ENCODE results near the gene SPEF2.
"Not testable (repeated sequence)": the region's sequence is repeated elsewhere in the genome, so short reads cannot be mapped to it uniquely, and the experiment has no call there.

SPEF2 gene

GRCh38 chr5:35659556-35659955 lies 41.9 kb downstream of the SPEF2 start:
- DNase-seq (ENCODE audit: low read depth in 2 of 2): no peak

GRCh38 chr5:35660451-35660850 lies 42.8 kb downstream of the SPEF2 start:
- DNase-seq (ENCODE audit: low read depth in 2 of 2): no peak

DNA sequence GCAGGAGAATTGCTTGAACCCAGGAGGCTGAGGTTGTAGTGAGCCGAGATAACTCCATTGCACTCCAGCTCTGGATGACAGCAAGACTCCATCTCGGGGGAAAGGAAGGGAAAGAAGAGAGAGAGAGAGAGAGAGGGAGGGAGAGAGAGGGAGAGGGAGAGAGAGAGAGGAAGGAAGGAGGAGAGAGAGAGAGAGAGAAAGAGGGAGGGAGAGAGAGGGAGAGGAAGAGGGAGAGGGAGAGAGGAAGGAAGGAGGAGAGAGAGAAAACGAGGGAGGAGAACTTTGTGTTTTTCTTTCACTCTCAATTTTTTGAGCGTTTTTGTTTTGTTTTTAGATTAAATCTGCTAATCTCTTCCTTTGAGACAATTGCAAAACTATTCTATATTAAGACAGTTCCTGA lies 46.9 kb downstream of the SPEF2 start:
- DNase-seq (ENCODE audit: low read depth in 2 of 2): no peak

- no peak for DNase-seq (ENCODE audit: low read depth in 2 of 2)
Observed at GRCh38 chr5:35665096-35665495, 47.4 kb downstream of the SPEF2 start.

DNA sequence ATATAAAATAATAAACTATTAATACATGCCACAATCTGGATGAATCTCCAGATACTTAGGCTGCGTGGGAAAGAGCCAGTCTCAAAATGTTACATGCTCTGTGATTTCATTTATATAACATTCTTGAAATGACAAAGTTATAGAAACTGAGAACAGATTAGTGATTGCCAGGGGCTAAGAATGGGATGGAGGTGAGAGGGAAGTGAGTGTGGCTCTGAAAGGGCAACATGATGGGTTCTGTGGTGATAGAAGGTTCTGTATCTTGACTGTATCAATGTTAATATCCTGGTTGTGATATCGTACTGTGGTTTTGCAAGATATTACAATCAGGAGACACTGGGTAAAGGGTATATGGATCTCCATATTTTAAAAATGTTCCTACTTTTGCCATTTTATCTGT lies 50.7 kb downstream of the SPEF2 start:
- DNase-seq (ENCODE audit: low read depth in 2 of 2): no peak

GRCh38 chr5:35668794-35669193 lies 51.1 kb downstream of the SPEF2 start:
- no peak for DNase-seq (ENCODE audit: low read depth in 2 of 2)

- DNase-seq (ENCODE audit: low read depth in 2 of 2): no peak
Observed at GRCh38 chr5:35671541-35672295, 54.1 kb downstream of the SPEF2 start.

- not testable (repeated sequence) for DNase-seq (ENCODE audit: low read depth in 2 of 2)
Observed at GRCh38 chr5:35672296-35672655, 54.6 kb downstream of the SPEF2 start.

DNA sequence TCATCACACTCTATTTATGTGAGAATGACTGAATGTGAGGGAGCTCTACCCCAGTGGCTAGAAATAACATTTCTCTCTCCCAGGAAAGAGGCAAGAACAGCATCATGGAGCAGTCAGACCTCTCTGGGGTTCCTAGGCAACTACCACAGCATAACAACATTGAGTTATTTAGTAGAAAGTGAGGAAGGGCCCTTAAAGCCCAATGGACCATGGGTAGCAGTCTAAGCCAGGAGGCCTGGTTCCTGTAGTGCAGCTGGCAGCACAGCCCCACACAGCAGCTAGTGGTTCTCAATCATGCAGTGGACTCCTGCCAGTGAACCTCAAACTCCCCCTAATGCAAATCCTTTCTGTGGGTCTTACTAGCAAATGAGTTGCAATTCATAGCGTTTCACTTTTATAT lies 55.3 kb downstream of the SPEF2 start:
- DNase-seq (ENCODE audit: low read depth in 2 of 2): peak in 1 of 2 donors; percentile 1

GRCh38 chr5:35674049-35674448 lies 56.4 kb downstream of the SPEF2 start:
- DNase-seq (ENCODE audit: low read depth in 2 of 2): no peak

GRCh38 chr5:35675392-35675791 lies 57.7 kb downstream of the SPEF2 start:
- DNase-seq (ENCODE audit: low read depth in 2 of 2): no peak

DNA sequence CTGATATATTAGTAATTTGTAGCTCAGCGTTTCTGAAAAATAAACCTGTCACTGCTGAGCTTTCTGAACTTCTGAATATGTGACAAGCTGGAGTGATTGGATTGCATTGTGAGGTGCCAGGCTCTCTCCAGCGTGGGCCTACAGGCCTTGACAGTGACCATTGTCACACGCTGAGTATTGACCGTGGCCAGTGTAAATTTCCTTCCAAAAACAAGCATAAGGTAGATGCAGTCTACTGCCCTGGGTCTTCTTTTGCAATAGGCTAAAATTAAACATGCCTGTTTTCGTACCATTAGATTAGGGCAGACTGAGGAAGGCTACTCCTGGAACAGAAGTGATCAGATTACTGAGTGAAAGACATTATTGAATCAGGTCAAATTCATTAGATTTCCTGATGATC lies 60.2 kb downstream of the SPEF2 start:
- no peak for DNase-seq (ENCODE audit: low read depth in 2 of 2)

DNA sequence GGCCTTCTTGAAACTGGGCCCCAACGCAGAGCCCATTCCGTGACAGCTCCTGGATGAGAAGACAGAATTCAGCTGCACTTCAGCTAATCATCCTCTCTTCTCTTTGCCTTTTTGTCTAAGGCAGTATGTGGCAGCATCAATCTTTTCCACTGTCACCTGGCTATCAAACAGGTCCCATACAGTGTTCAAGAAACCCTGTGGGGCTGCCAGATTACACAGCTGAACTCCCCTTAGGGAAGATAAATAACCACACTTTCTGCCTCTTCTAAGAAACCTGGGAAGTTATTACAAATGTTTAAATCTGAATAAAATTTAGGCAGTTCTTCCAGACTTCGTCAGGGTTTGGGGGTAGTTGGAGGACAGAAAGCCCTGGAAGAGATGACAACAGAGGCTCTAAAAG lies 61.0 kb downstream of the SPEF2 start:
- no peak for DNase-seq (ENCODE audit: low read depth in 2 of 2)

GRCh38 chr5:35679357-35679756 lies 61.7 kb downstream of the SPEF2 start:
- no peak for DNase-seq (ENCODE audit: low read depth in 2 of 2)

DNA sequence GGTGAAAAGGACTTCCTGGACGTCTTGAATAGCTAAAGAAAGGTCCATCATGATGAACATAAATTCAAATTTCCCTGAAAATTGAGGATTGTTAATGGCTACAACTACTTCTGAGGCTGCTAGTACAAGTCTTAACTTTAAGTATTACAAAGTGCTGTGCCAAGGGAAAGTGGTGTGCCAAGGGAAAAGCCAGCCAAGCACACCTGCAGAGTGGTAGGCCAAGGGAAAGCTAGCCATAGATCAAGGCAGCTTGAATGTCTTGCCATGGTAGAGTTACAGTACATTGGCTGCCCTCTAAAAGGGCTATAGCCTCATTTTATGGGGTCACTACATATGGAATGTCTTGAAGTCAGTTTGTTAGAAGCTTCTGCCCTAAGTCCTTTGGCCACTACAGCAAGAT lies 64.2 kb downstream of the SPEF2 start:
- no peak for DNase-seq (ENCODE audit: low read depth in 2 of 2)

- DNase-seq (ENCODE audit: low read depth in 2 of 2): no peak
Observed at GRCh38 chr5:35683466-35683865, 65.8 kb downstream of the SPEF2 start.

DNA sequence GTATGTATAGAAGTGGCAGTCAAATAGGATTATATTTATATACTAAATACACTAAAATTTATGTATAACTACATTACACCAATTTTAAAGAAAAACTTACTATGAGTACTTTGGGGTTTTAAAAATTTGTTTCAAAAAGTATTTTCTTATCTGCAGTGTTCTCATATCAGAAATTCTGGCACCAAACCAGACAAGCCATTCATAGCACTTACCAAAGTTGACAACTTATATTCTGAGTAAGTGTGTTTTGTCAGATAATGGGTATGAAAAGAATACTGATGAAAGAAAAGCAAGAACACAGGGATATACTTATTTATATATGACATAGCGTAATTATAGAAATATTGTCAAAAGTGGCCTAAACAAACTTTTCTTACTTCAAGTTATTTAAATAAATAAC lies 67.5 kb downstream of the SPEF2 start:
- no peak for DNase-seq (ENCODE audit: low read depth in 2 of 2)

DNA sequence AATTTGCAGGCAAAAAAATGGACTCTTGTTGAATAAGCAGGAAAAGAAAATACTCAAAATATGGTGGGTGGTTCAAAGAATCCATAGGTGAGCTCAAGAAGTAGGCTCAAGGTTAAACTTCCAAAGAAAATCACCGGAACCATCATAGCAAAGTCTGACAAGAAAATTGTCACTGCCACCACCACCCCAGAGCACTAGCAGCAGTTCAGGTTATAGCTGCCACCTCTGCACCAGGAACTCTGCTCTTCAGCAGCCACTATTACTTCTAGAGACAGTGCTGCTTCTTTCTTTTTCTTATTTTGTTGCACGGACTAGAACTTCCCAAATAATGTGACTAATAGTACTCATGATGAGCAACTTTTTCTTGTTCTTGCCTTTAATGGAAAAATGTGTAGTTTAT lies 70.3 kb downstream of the SPEF2 start:
- DNase-seq (ENCODE audit: low read depth in 2 of 2): no peak

GRCh38 chr5:35694481-35694880 lies 76.8 kb downstream of the SPEF2 start:
- no peak for DNase-seq (ENCODE audit: low read depth in 2 of 2)

DNA sequence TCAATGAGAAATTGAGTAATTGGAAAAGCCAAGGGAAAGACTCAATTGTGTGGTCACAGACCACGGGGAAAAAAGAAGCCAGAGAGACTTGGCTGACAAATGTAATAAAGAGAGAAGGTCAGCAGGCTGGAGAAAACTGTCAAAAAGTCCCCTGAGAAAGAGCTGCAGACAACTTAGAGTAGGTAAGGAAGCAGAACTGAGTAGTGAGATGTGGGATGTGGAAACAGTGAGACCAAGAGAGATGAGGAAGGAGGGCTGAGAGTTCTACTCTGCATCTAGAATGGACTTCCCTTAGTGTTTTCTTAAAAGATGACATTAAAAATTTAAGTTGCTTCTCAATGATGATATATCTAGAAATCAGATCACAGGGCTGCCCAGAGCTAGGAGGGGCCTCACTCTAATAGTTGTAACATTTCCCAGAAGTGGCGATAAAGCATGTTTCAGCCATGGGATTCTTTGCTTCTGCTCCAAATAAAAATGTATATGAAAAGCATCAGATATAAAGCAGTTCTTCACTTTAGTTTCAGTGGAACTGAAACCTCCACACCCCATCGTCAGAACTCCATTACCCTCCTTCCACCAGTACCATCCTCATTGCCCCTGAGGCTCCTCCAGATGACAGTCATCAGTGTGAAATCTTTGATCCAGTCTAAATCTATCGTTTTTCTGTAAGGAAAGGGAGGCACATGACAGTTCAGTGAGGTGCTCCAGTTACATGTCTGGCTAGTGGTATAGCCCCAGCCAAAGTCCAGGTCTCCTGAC lies 80.6 kb downstream of the SPEF2 start:
- no peak for DNase-seq (ENCODE audit: low read depth in 2 of 2)

- no peak for DNase-seq (ENCODE audit: low read depth in 2 of 2)
Observed at GRCh38 chr5:35707659-35708058, 90.0 kb downstream of the SPEF2 start.

GRCh38 chr5:35709688-35710087 lies 92.0 kb downstream of the SPEF2 start:
- DNase-seq (ENCODE audit: low read depth in 2 of 2): no peak

DNA sequence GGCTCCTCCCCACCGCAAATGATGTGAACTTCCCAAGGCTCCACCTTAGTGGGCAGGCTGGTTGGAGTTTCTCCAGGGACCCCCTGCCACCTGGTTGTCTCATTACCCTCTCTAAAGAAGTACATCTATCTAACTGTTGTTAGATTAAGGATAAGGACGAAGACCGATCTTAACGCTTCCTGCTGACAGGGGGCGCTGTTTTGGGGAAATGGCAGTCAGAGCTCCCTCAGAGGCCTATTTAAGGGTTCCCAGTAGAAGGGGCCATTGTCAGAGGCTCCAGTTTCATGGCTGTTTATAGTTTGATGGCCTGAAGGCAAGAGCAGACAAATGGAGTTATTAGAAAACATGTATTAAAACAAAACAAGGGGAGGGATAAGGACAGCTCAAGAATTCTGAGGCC lies 100.1 kb downstream of the SPEF2 start:
- DNase-seq (ENCODE audit: low read depth in 2 of 2): no peak

DNA sequence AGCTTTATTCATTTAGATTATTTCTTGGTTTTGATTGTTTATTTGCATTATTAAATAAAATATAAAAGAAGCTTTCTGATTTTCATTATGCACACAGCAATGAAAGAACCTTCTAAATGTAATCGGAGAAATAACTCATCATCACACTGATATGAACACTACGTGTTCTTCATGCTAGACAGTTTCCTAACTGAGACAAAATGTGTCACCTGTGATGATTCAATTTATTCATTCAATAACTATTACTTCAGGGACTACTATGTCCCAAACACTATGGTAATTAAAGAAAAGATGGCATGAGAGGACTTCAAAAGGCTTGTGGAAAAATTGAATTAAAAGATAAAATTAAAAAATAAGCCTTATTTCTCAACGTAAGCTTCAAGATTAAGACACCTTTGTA lies 118.1 kb downstream of the SPEF2 start:
- no peak for DNase-seq (ENCODE audit: low read depth in 2 of 2)
